ENCODE measurements around the gene FAM135A.
A peak's percentile ranks its signal among the peaks of the same experiment; 100 is the strongest.

Gene FAM135A

DNA sequence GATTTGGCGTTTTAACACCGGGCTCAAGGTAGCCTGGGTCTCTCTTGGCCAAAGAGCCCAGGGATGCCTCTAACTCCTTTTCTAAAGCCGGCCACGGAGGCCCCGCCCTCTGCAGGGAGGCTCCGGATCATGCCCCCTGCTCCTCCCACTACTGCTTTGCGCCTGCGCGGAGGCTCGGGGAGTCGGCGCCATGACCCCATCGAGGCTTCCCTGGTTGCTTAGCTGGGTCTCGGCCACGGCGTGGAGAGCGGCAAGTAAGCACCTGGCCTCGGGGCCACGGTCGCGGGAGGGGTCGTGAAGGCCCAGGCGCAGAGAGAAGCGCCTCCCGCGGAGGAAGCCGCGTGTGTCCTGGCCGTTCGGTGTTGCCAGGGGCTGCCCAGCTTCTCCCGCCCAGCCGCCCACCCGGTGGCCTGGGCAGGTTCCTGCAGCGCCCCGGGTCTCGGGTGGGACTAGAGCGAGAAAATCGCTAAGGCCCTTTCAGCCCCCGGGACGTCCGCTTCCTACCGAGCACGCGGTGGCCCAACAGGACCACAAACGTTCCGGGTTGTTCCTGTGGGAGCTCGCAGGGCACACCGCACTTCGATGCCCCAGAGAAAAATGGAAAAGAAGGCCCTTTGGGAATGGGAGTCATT lies 153.6 kb downstream of the FAM135A start, which contains the start of gene SDHAF4 (continued):
- TF ChIP-seq, protein P1, sequence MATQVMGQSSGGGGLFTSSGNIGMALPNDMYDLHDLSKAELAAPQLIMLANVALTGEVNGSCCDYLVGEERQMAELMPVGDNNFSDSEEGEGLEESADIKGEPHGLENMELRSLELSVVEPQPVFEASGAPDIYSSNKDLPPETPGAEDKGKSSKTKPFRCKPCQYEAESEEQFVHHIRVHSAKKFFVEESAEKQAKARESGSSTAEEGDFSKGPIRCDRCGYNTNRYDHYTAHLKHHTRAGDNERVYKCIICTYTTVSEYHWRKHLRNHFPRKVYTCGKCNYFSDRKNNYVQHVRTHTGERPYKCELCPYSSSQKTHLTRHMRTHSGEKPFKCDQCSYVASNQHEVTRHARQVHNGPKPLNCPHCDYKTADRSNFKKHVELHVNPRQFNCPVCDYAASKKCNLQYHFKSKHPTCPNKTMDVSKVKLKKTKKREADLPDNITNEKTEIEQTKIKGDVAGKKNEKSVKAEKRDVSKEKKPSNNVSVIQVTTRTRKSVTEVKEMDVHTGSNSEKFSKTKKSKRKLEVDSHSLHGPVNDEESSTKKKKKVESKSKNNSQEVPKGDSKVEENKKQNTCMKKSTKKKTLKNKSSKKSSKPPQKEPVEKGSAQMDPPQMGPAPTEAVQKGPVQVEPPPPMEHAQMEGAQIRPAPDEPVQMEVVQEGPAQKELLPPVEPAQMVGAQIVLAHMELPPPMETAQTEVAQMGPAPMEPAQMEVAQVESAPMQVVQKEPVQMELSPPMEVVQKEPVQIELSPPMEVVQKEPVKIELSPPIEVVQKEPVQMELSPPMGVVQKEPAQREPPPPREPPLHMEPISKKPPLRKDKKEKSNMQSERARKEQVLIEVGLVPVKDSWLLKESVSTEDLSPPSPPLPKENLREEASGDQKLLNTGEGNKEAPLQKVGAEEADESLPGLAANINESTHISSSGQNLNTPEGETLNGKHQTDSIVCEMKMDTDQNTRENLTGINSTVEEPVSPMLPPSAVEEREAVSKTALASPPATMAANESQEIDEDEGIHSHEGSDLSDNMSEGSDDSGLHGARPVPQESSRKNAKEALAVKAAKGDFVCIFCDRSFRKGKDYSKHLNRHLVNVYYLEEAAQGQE (tag by site-specific recombination; IDR thresholded peaks at IDR 0.05): no peak; the same call in none of the 2 replicates
- no peak for TF ChIP-seq ZNF266 (tag by site-specific recombination; IDR thresholded peaks at IDR 0.05; ENCODE audit: low read depth)
- TF ChIP-seq SALL2 (tag by site-specific recombination; IDR thresholded peaks at IDR 0.05; ENCODE audit: borderline replicate concordance): no peak
- TF ChIP-seq ZNF121 (tag by site-specific recombination; IDR thresholded peaks at IDR 0.05): no peak
- no peak for TF ChIP-seq ZNF558 (tag by site-specific recombination; IDR thresholded peaks at IDR 0.05)
- TF ChIP-seq, protein P2, sequence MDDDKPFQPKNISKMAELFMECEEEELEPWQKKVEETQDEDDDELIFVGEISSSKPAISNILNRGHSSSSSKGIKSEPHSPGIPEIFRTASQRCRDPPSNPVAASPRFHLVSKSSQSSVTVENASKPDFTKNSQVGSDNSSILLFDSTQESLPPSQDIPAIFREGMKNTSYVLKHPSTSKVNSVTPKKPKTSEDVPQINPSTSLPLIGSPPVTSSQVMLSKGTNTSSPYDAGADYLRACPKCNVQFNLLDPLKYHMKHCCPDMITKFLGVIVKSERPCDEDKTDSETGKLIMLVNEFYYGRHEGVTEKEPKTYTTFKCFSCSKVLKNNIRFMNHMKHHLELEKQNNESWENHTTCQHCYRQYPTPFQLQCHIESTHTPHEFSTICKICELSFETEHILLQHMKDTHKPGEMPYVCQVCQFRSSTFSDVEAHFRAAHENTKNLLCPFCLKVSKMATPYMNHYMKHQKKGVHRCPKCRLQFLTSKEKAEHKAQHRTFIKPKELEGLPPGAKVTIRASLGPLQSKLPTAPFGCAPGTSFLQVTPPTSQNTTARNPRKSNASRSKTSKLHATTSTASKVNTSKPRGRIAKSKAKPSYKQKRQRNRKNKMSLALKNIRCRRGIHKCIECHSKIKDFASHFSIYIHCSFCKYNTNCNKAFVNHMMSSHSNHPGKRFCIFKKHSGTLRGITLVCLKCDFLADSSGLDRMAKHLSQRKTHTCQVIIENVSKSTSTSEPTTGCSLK (tag by site-specific recombination; IDR thresholded peaks at IDR 0.05): no peak
- TF ChIP-seq ZNF239 (tag by site-specific recombination; IDR thresholded peaks at IDR 0.05): no peak
- no peak for TF ChIP-seq KLF10 (tag by site-specific recombination; IDR thresholded peaks at IDR 0.05)
- TF ChIP-seq, protein P3, sequence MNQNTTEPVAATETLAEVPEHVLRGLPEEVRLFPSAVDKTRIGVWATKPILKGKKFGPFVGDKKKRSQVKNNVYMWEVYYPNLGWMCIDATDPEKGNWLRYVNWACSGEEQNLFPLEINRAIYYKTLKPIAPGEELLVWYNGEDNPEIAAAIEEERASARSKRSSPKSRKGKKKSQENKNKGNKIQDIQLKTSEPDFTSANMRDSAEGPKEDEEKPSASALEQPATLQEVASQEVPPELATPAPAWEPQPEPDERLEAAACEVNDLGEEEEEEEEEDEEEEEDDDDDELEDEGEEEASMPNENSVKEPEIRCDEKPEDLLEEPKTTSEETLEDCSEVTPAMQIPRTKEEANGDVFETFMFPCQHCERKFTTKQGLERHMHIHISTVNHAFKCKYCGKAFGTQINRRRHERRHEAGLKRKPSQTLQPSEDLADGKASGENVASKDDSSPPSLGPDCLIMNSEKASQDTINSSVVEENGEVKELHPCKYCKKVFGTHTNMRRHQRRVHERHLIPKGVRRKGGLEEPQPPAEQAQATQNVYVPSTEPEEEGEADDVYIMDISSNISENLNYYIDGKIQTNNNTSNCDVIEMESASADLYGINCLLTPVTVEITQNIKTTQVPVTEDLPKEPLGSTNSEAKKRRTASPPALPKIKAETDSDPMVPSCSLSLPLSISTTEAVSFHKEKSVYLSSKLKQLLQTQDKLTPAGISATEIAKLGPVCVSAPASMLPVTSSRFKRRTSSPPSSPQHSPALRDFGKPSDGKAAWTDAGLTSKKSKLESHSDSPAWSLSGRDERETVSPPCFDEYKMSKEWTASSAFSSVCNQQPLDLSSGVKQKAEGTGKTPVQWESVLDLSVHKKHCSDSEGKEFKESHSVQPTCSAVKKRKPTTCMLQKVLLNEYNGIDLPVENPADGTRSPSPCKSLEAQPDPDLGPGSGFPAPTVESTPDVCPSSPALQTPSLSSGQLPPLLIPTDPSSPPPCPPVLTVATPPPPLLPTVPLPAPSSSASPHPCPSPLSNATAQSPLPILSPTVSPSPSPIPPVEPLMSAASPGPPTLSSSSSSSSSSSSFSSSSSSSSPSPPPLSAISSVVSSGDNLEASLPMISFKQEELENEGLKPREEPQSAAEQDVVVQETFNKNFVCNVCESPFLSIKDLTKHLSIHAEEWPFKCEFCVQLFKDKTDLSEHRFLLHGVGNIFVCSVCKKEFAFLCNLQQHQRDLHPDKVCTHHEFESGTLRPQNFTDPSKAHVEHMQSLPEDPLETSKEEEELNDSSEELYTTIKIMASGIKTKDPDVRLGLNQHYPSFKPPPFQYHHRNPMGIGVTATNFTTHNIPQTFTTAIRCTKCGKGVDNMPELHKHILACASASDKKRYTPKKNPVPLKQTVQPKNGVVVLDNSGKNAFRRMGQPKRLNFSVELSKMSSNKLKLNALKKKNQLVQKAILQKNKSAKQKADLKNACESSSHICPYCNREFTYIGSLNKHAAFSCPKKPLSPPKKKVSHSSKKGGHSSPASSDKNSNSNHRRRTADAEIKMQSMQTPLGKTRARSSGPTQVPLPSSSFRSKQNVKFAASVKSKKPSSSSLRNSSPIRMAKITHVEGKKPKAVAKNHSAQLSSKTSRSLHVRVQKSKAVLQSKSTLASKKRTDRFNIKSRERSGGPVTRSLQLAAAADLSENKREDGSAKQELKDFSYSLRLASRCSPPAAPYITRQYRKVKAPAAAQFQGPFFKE (tag by site-specific recombination; IDR thresholded peaks at IDR 0.05; ENCODE audit: borderline replicate concordance): no peak
- no peak for TF ChIP-seq HOXC10 (CRISPR knock-in tag; IDR thresholded peaks at IDR 0.05)
- TF ChIP-seq, protein P4, sequence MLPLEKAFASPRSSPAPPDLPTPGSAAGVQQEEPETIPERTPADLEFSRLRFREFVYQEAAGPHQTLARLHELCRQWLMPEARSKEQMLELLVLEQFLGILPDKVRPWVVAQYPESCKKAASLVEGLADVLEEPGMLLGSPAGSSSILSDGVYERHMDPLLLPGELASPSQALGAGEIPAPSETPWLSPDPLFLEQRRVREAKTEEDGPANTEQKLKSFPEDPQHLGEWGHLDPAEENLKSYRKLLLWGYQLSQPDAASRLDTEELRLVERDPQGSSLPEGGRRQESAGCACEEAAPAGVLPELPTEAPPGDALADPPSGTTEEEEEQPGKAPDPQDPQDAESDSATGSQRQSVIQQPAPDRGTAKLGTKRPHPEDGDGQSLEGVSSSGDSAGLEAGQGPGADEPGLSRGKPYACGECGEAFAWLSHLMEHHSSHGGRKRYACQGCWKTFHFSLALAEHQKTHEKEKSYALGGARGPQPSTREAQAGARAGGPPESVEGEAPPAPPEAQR (tag by site-specific recombination; IDR thresholded peaks at IDR 0.05): no peak
- no peak for TF ChIP-seq ZNF341 (tag by site-specific recombination; IDR thresholded peaks at IDR 0.05; ENCODE audit: low read depth)
- no peak for TF ChIP-seq ZNF202 (tag by site-specific recombination; IDR thresholded peaks at IDR 0.05; ENCODE audit: borderline replicate concordance)
- TF ChIP-seq, protein P5, sequence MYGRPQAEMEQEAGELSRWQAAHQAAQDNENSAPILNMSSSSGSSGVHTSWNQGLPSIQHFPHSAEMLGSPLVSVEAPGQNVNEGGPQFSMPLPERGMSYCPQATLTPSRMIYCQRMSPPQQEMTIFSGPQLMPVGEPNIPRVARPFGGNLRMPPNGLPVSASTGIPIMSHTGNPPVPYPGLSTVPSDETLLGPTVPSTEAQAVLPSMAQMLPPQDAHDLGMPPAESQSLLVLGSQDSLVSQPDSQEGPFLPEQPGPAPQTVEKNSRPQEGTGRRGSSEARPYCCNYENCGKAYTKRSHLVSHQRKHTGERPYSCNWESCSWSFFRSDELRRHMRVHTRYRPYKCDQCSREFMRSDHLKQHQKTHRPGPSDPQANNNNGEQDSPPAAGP (tag by site-specific recombination; IDR thresholded peaks at IDR 0.05): no peak; the same call in 1 of the 2 replicates
- TF ChIP-seq ZBTB17 (tag by site-specific recombination; IDR thresholded peaks at IDR 0.05): peak; percentile 94
- TF ChIP-seq ZNF768 (tag by site-specific recombination; IDR thresholded peaks at IDR 0.05): no peak
- no peak for TF ChIP-seq ZNF404 (tag by site-specific recombination; IDR thresholded peaks at IDR 0.05)

Measured in HEK293 (cell line).